Naive thymus-derived CD4-positive, alpha-beta T cell (primary cell): ENCODE measurements around the gene MBTPS1. TPM values are rescaled to one million over a fixed set of nuclear protein-coding genes. Genes with fewer than 3 reads are reported as not detected.

Source experiments
- ATAC-seq: fragments of 150-1000 bp; cut with Tn5 transposase; 2 replicates; pipeline ENCODE4 v1.10.0; 2021; ENCODE audit warnings: mild to moderate bottlenecking, moderate library complexity
- CTCF ChIA-PET: fragments of 350-600 bp; sonication (Branson Sonifier 250); formaldehyde crosslinking; loops from one replicate; lab custom pipeline; 2021; ENCODE audit warnings: antibody characterized with exemption; lab: Charles Lee
- POLR2A ChIA-PET: fragments of 350-600 bp; sonication (Branson Sonifier 250); formaldehyde crosslinking; loops from one replicate; lab custom pipeline; 2021; ENCODE audit warnings: antibody characterized with exemption, inconsistent platforms; lab: Charles Lee
- DNase-seq, 9 donors: peaks; one replicate each; pipeline versions ENCODE4 v3.0.0 to v3.0.0-alpha.2; 2020 to 2022; ENCODE audit warnings: mixed read lengths in 1 of 9
- H3K27ac ChIP-seq: one replicate; pipeline ENCODE4 v1.7.0; 2013; ENCODE audit warnings: mild to moderate bottlenecking, low read depth, low read length, moderate library complexity
- H3K27me3 ChIP-seq, 2 donors: one replicate each; pipeline ENCODE4 v1.7.0; 2013; ENCODE audit warnings: low read length in 2 of 2, mild to moderate bottlenecking in 2 of 2, moderate library complexity in 2 of 2; ENCODE audit not compliant: control insufficient read depth in 2 of 2, insufficient read depth in 2 of 2
- H3K36me3 ChIP-seq, 3 experiments: 1 replicate in 2 of 3; 2 replicates in 1 of 3; pipeline ENCODE4 v1.7.0; 2013; ENCODE audit warnings: low read length in 3 of 3, mild to moderate bottlenecking in 3 of 3, moderate library complexity in 1 of 3; ENCODE audit not compliant: insufficient read depth in 3 of 3, control insufficient read depth in 2 of 3
- H3K4me1 ChIP-seq, 2 donors: one replicate each; pipeline ENCODE4 v1.7.0; 2013; ENCODE audit warnings: low read length in 2 of 2, mild to moderate bottlenecking in 2 of 2, moderate library complexity in 1 of 2; ENCODE audit not compliant: control insufficient read depth in 2 of 2, insufficient read depth in 2 of 2
- H3K4me3 ChIP-seq: 2 replicates; pipeline ENCODE4 v1.7.0; 2013; ENCODE audit warnings: mild to moderate bottlenecking, low read length
- H3K9me3 ChIP-seq, 3 experiments: 1 replicate in 2 of 3; 2 replicates in 1 of 3; pipeline ENCODE4 v1.7.0; 2013; ENCODE audit warnings: low read length in 3 of 3; ENCODE audit not compliant: control insufficient read depth in 2 of 3
- H3K27ac Mint-ChIP-seq, 9 donors: one replicate each; pipeline ENCODE4 v1.8.0; 2020 to 2022; ENCODE audit warnings: mixed read lengths in 9 of 9, mild to moderate bottlenecking in 8 of 9, moderate library complexity in 5 of 9, inconsistent platforms in 2 of 9
- H3K27me3 Mint-ChIP-seq, 5 donors: one replicate each; pipeline ENCODE4 v1.8.0; 2021 to 2022; ENCODE audit warnings: mixed read lengths in 5 of 5, mild to moderate bottlenecking in 1 of 5
- H3K36me3 Mint-ChIP-seq, 5 donors: one replicate each; pipeline ENCODE4 v1.8.0; 2020 to 2022; ENCODE audit warnings: mixed read lengths in 5 of 5, mild to moderate bottlenecking in 3 of 5, inconsistent platforms in 1 of 5
- H3K4me1 Mint-ChIP-seq, 7 donors: one replicate each; pipeline ENCODE4 v1.8.0; 2020 to 2022; ENCODE audit warnings: mixed read lengths in 7 of 7, mild to moderate bottlenecking in 3 of 7, inconsistent platforms in 1 of 7
- H3K4me3 Mint-ChIP-seq, 10 donors: one replicate each; pipeline ENCODE4 v1.8.0; 2020 to 2022; ENCODE audit warnings: mild to moderate bottlenecking in 10 of 10, mixed read lengths in 10 of 10, moderate library complexity in 6 of 10, inconsistent platforms in 2 of 10
- H3K9me3 Mint-ChIP-seq, 11 donors: one replicate each; pipeline ENCODE4 v1.8.0; 2020 to 2022; ENCODE audit warnings: mixed read lengths in 11 of 11, mild to moderate bottlenecking in 4 of 11, inconsistent platforms in 1 of 11, moderate library complexity in 1 of 11
- intact Hi-C, 2 donors: fragments of 100-400 bp; cut with micrococcal nuclease; formaldehyde crosslinking; loops; one replicate each; pipeline ENCODE4 v1.15.1; 2023
- polyA plus RNA-seq, 2 donors: library from polyadenylated mRNA; unstranded; fragments of 300-500 nt; fragmentation: Illumina TruSeq; gene quantifications; one replicate each; pipeline ENCODE4 v1.2.3, GENCODE V29; 2021
- total RNA-seq, 6 experiments: library from RNA in 5 of 6; stranded (reverse) in 5 of 6; gene quantifications; 1 replicate in 5 of 6; 2 replicates in 1 of 6; pipeline ENCODE4 v1.2.3 and lab custom pipeline; 2021 to 2026

Gene MBTPS1
- total RNA-seq (100 to 1,000 TPM in 4 of 5 experiments, 10 to 100 TPM in 1; 65.3 to 157 (median 138) TPM), polyA plus RNA-seq (10 to 100 TPM; 48.6 to 89.4 TPM), total RNA-seq (lab: John Stamatoyannopoulos, UW) (229 reads per million, percentile 94 among the genes with 10 or more reads in this experiment)

- peak; percentile 92 for ATAC-seq
- no peaks in the 10 kb centered on the region for H3K9me3 ChIP-seq
- Mint-ChIP-seq H3K27me3 (no peaks in the 10 kb centered on the region), H3K4me3 (peak within 1 kb of the TSS; percentile 90 to 96 (median 94)), H3K4me1 (peaks cover 6 to 36% (median 23%) of the 10 kb centered on the region in 7 donors), H3K36me3 (peaks cover 0 to 4% (median 0%) of the 10 kb centered on the region in 5 donors), H3K27ac (peak within 1 kb of the TSS; percentile 93 to 98 (median 96)), H3K9me3 (no peaks in the 10 kb centered on the region)
- ChIA-PET POLR2A (interaction anchor here (0.6 to 3.0 kb wide), 16 partner anchors 10 to 73 kb away, joined by 3 to 21 read pairs (median 5); partner anchors contain the start of genes DNAAF1, HSDL1 and TAF1C), CTCF (interaction anchor here (1.5 to 2.0 kb wide), 2 partner anchors 32 to 70 kb away, joined by 6 to 8 read pairs; partner anchors contain the start of gene TAF1C)
- peaks cover 0 to 5% (median 0%) of the 10 kb centered on the region in 3 experiments for H3K36me3 ChIP-seq
- DNase-seq, result peak; percentile 94 to 99 (median 97)
- no peaks in the 10 kb centered on the region for H3K27me3 ChIP-seq
- peak within 1 kb of the TSS; percentile 86 for H3K27ac ChIP-seq
- peak within 1 kb of the TSS; percentile 99 for H3K4me3 ChIP-seq
- H3K4me1 ChIP-seq, result peaks cover 14 to 18% of the 10 kb centered on the region in 2 donors
- intact Hi-C loops, result loop anchor here (1.0 to 10.0 kb wide), 11 partner anchors 28 to 1438 kb away; partner anchors contain the start of genes DNAAF1 (in 2 of the 2), HSBP1 (in 2 of the 2), HSDL1 (in 2 of the 2) and TAF1C (in 2 of the 2)
These were observed at the start of gene MBTPS1 for GRCh38 chr16:84116720-84117493. Gene MBTPS1 (minus strand): TSS chr16:84116942. CDS start chr16:84101783, 15,159 bp downstream.

GRCh38 chr16:84165746-84166145 is 49.0 kb upstream of the MBTPS1 start:
- POLR2A ChIA-PET, result no interaction called here
- ATAC-seq (no peak), DNase-seq (no peak)
- no peaks in the 10 kb centered on the region for H3K9me3 Mint-ChIP-seq
- no peaks in the 10 kb centered on the region for H3K4me1 Mint-ChIP-seq
- intact Hi-C loops, result no loop called here
- no peaks in the 10 kb centered on the region for H3K36me3 ChIP-seq
- no peaks in the 10 kb centered on the region for H3K36me3 Mint-ChIP-seq
- H3K27ac ChIP-seq, result no peak overlapping the region
- CTCF ChIA-PET, result no interaction called here
- no peaks in the 10 kb centered on the region for H3K27me3 ChIP-seq
- no peaks in the 10 kb centered on the region for H3K4me1 ChIP-seq
- H3K27ac Mint-ChIP-seq, result peak overlapping the region in 1 of 9 donors; percentile 19
- no peak overlapping the region for H3K4me3 Mint-ChIP-seq
- H3K27me3 Mint-ChIP-seq, result peaks cover 7 to 30% (median 21%) of the 10 kb centered on the region in 5 donors
- no peak overlapping the region for H3K4me3 ChIP-seq
- no peaks in the 10 kb centered on the region for H3K9me3 ChIP-seq

GRCh38 chr16:84161801-84162200 is 45.1 kb upstream of the MBTPS1 start:
- Mint-ChIP-seq H3K27ac (no peak overlapping the region), H3K36me3 (no peaks in the 10 kb centered on the region), H3K4me3 (no peak overlapping the region), H3K27me3 (peaks cover 11 to 50% (median 23%) of the 10 kb centered on the region in 5 donors), H3K4me1 (no peaks in the 10 kb centered on the region), H3K9me3 (no peaks in the 10 kb centered on the region)
- Histone ChIP-seq H3K27ac (no peak overlapping the region), H3K4me3 (no peak overlapping the region), H3K27me3 (no peaks in the 10 kb centered on the region), H3K9me3 (no peaks in the 10 kb centered on the region), H3K4me1 (no peaks in the 10 kb centered on the region), H3K36me3 (no peaks in the 10 kb centered on the region)
- intact Hi-C loops, result no loop called here
- no peak for ATAC-seq
- ChIA-PET POLR2A (no interaction called here), CTCF (no interaction called here)
- DNase-seq, result no peak

- no peaks in the 10 kb centered on the region for H3K36me3 Mint-ChIP-seq
- ATAC-seq (no peak), DNase-seq (no peak)
- H3K4me1 ChIP-seq, result no peaks in the 10 kb centered on the region
- H3K4me3 ChIP-seq, result no peak overlapping the region
- H3K27ac ChIP-seq, result no peak overlapping the region
- intact Hi-C loops, result no loop called here
- H3K9me3 ChIP-seq, result no peaks in the 10 kb centered on the region
- no peak overlapping the region for H3K27ac Mint-ChIP-seq
- H3K27me3 ChIP-seq, result no peaks in the 10 kb centered on the region
- CTCF ChIA-PET, result no interaction called here
- no peaks in the 10 kb centered on the region for H3K36me3 ChIP-seq
- peaks cover 11 to 52% (median 26%) of the 10 kb centered on the region in 5 donors for H3K27me3 Mint-ChIP-seq
- POLR2A ChIA-PET, result no interaction called here
- no peaks in the 10 kb centered on the region for H3K4me1 Mint-ChIP-seq
- H3K4me3 Mint-ChIP-seq, result no peak overlapping the region
- H3K9me3 Mint-ChIP-seq, result no peaks in the 10 kb centered on the region
These were observed 44.3 kb upstream of the MBTPS1 start for GRCh38 chr16:84161037-84161436.

- Mint-ChIP-seq H3K4me3 (no peak overlapping the region), H3K27me3 (peaks cover 11 to 55% (median 20%) of the 10 kb centered on the region in 5 donors), H3K27ac (no peak overlapping the region), H3K36me3 (no peaks in the 10 kb centered on the region), H3K9me3 (no peaks in the 10 kb centered on the region), H3K4me1 (no peaks in the 10 kb centered on the region)
- Histone ChIP-seq H3K27me3 (no peaks in the 10 kb centered on the region), H3K27ac (no peak overlapping the region), H3K4me1 (no peaks in the 10 kb centered on the region), H3K4me3 (no peak overlapping the region), H3K36me3 (no peaks in the 10 kb centered on the region), H3K9me3 (no peaks in the 10 kb centered on the region)
- DNase-seq (no peak), ATAC-seq (no peak)
- CTCF ChIA-PET, result no interaction called here
- POLR2A ChIA-PET, result no interaction called here
- intact Hi-C loops, result no loop called here
These were observed 43.1 kb upstream of the MBTPS1 start for GRCh38 chr16:84159800-84160199.

- Mint-ChIP-seq H3K36me3 (no peaks in the 10 kb centered on the region), H3K4me1 (no peaks in the 10 kb centered on the region), H3K27me3 (peaks cover 11 to 47% (median 20%) of the 10 kb centered on the region in 5 donors), H3K4me3 (peak overlapping the region in 1 of 10 donors; percentile 18), H3K27ac (no peak overlapping the region), H3K9me3 (no peaks in the 10 kb centered on the region)
- no peak for DNase-seq
- no peaks in the 10 kb centered on the region for H3K4me1 ChIP-seq
- no peak overlapping the region for H3K4me3 ChIP-seq
- no peak overlapping the region for H3K27ac ChIP-seq
- POLR2A ChIA-PET, result no interaction called here
- CTCF ChIA-PET, result no interaction called here
- intact Hi-C loops, result no loop called here
- H3K27me3 ChIP-seq, result no peaks in the 10 kb centered on the region
- no peaks in the 10 kb centered on the region for H3K36me3 ChIP-seq
- no peak for ATAC-seq
- no peaks in the 10 kb centered on the region for H3K9me3 ChIP-seq
These were observed 42.3 kb upstream of the MBTPS1 start for GRCh38 chr16:84159007-84159406.
